Ammon's horn (tissue), 1 donor: Measurements from ENCODE around the gene CDC14C.
"Not testable (repeated sequence)": the region's sequence is repeated elsewhere in the genome, so short reads cannot be mapped to it uniquely, and the experiment has no call there.

Source experiments
- DNase-seq: peaks from one replicate; pipeline ENCODE4 v3.0.0-alpha.2; 2016; ENCODE audit warnings: low spot score

CDC14C gene

GRCh38 chr7:48924433-48924832 is at the start of gene CDC14C:
CDC14C (plus strand) TSS chr7:48924547; CDS start chr7:48924673, 126 bp downstream.
- DNase-seq = no peak

GRCh38 chr7:48875045-48875916 is 49.1 kb upstream of the CDC14C start:
- DNase-seq = peak; percentile 85

GRCh38 chr7:48876087-48876486 is 48.3 kb upstream of the CDC14C start:
- DNase-seq = no peak

GRCh38 chr7:48880851-48881250 is 43.5 kb upstream of the CDC14C start:
- no peak for DNase-seq

GRCh38 chr7:48887500-48887899 is 36.8 kb upstream of the CDC14C start:
- peak; percentile 18 for DNase-seq

GRCh38 chr7:48894574-48894973 is 29.8 kb upstream of the CDC14C start:
- DNase-seq = no peak

GRCh38 chr7:48899932-48900331 is 24.4 kb upstream of the CDC14C start:
- no peak for DNase-seq

GRCh38 chr7:48901966-48902365 is 22.4 kb upstream of the CDC14C start:
- DNase-seq = no peak

GRCh38 chr7:48904975-48905374 is 19.4 kb upstream of the CDC14C start:
- no peak for DNase-seq

- not testable (repeated sequence) for DNase-seq
Measured at GRCh38 chr7:48905686-48906085, 18.7 kb upstream of the CDC14C start.

- not testable (repeated sequence) for DNase-seq
Measured at GRCh38 chr7:48909887-48910286, 14.5 kb upstream of the CDC14C start.

- DNase-seq = no peak
Measured at GRCh38 chr7:48931481-48931880, 7.1 kb downstream of the CDC14C start.

GRCh38 chr7:48932126-48932910 is 8.0 kb downstream of the CDC14C start:
- DNase-seq = no peak

- no peak for DNase-seq
Measured at GRCh38 chr7:48933549-48934085, 9.3 kb downstream of the CDC14C start.

GRCh38 chr7:48938539-48939295 is 14.4 kb downstream of the CDC14C start:
- DNase-seq = no peak

GRCh38 chr7:48943279-48943990 is 19.1 kb downstream of the CDC14C start:
- no peak for DNase-seq

- no peak for DNase-seq
Measured at GRCh38 chr7:48955916-48956315, 31.6 kb downstream of the CDC14C start.

GRCh38 chr7:48959676-48960075 is 35.3 kb downstream of the CDC14C start:
- no peak for DNase-seq

- peak; percentile 4 for DNase-seq
Measured at GRCh38 chr7:48962821-48963505, 38.6 kb downstream of the CDC14C start.

- DNase-seq = peak; percentile 73
Measured at GRCh38 chr7:48964074-48964473, 39.7 kb downstream of the CDC14C start.

GRCh38 chr7:48971173-48971572 is 46.8 kb downstream of the CDC14C start:
- DNase-seq = no peak
